Peyer's patch (tissue), 4 donors: ENCODE measurements around the gene C19orf12.

ENCODE experiments used
- POLR2A ChIP-seq, 2 donors: fragments of 450-650 bp; IDR thresholded peaks; one replicate each; pipeline ENCODE4 v1.5.1; 2017; ENCODE audit warnings: antibody characterized with exemption in 2 of 2, mild to moderate bottlenecking in 2 of 2, moderate library complexity in 2 of 2
- TF ChIP-seq, protein P1 (sequence below), 6 experiments: fragments of 450-650 bp in 4 of 6; fragments of 200-600 bp in 2 of 6; sonication (generic) in 1 of 6; IDR thresholded peaks; one replicate each; pipeline ENCODE4 v1.5.1; 2017 to 2019; ENCODE audit warnings: antibody characterized with exemption in 6 of 6, mild to moderate bottlenecking in 3 of 6, moderate library complexity in 1 of 6

DNA sequence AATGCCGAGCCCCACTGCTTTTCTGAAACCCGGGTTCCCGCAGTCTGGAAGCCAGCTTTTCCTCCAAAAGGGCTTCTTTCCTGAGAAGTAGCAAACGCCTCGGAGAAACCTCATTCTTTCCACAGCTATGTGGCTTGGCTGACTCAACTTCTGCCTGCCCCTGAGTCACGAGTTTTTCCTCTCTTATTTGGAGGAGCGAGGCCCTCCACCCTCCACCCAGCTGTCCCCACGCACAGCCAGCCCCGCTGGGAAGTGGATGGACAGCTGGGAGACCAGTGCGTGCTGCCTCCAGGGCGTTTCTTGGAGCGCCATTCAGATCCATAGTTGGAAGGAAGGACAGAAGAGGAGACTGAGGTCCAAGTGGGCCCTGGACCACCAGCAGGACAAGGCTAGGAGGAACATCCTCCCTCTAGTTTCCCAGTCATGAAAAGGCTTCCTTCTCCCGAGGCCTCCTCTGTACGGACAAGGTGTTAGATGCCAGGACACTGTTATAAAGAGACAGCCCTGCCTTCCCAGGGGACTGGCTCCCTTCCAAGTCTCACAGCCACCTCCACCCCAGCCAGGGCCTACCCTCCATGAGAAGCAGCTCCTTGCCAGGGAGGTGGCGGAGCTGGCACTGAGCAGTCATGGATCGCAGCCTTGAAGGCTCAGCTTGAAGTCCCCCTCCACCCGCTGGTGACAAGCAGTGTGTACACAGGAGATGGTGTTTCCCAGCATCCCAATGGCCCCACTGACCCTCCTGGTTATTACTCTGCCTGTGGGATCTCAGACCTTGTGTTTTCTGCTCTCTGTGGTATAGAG lies 52.3 kb downstream of the C19orf12 start:
- TF ChIP-seq, protein P1, sequence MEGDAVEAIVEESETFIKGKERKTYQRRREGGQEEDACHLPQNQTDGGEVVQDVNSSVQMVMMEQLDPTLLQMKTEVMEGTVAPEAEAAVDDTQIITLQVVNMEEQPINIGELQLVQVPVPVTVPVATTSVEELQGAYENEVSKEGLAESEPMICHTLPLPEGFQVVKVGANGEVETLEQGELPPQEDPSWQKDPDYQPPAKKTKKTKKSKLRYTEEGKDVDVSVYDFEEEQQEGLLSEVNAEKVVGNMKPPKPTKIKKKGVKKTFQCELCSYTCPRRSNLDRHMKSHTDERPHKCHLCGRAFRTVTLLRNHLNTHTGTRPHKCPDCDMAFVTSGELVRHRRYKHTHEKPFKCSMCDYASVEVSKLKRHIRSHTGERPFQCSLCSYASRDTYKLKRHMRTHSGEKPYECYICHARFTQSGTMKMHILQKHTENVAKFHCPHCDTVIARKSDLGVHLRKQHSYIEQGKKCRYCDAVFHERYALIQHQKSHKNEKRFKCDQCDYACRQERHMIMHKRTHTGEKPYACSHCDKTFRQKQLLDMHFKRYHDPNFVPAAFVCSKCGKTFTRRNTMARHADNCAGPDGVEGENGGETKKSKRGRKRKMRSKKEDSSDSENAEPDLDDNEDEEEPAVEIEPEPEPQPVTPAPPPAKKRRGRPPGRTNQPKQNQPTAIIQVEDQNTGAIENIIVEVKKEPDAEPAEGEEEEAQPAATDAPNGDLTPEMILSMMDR (IDR thresholded peaks at IDR 0.05) = no peak
- no peak for TF ChIP-seq POLR2A (IDR thresholded peaks at IDR 0.05)
